Activated T-helper 2 cell treated with anti-CD3 and anti-CD28 coated beads, Interferon-gamma antibody, Interleukin-2, Interleukin-4, amounts not matched to agents 10 μg/mL and 5 μg/mL and 100 μg/mL, durations not matched to agents 14 hours and 24 hours and 36 hours (primary cell): ENCODE measurements around the gene PRR11. TPM values are rescaled to one million over a fixed set of nuclear protein-coding genes. Genes with fewer than 3 reads are reported as not detected.
"Not testable (repeated sequence)": the region's sequence is repeated elsewhere in the genome, so short reads cannot be mapped to it uniquely, and the experiment has no call there.

Experiments
- DNase-seq: peaks from one replicate; pipeline ENCODE4 v3.0.0; 2021; ENCODE audit warnings: low spot score
- H3K27ac Mint-ChIP-seq: one replicate; pipeline ENCODE4 v1.8.0; 2021; ENCODE audit warnings: mixed read lengths
- H3K27me3 Mint-ChIP-seq: one replicate; pipeline ENCODE4 v1.8.0; 2021; ENCODE audit warnings: low read depth, mixed read lengths
- H3K36me3 Mint-ChIP-seq: one replicate; pipeline ENCODE4 v1.8.0; 2021; ENCODE audit warnings: low read depth, mixed read lengths
- H3K4me1 Mint-ChIP-seq: one replicate; pipeline ENCODE4 v1.8.0; 2021; ENCODE audit warnings: low read depth, mixed read lengths
- H3K4me3 Mint-ChIP-seq: one replicate; pipeline ENCODE4 v1.8.0; 2021; ENCODE audit warnings: low read depth, mild to moderate bottlenecking, moderate library complexity, mixed read lengths
- H3K9me3 Mint-ChIP-seq: one replicate; pipeline ENCODE4 v1.8.0; 2021; ENCODE audit warnings: mixed read lengths
- intact Hi-C: fragments of 100-400 bp; cut with micrococcal nuclease; formaldehyde crosslinking; loops from one replicate; pipeline ENCODE4 v1.15.1; 2023
- total RNA-seq: library from RNA; stranded (reverse); gene quantifications from 2 replicates; pipeline ENCODE4 v1.2.3, GENCODE V29; 2022

Gene PRR11
- total RNA-seq, 1 donor from 2014 or later, result 51.5 TPM

DNA sequence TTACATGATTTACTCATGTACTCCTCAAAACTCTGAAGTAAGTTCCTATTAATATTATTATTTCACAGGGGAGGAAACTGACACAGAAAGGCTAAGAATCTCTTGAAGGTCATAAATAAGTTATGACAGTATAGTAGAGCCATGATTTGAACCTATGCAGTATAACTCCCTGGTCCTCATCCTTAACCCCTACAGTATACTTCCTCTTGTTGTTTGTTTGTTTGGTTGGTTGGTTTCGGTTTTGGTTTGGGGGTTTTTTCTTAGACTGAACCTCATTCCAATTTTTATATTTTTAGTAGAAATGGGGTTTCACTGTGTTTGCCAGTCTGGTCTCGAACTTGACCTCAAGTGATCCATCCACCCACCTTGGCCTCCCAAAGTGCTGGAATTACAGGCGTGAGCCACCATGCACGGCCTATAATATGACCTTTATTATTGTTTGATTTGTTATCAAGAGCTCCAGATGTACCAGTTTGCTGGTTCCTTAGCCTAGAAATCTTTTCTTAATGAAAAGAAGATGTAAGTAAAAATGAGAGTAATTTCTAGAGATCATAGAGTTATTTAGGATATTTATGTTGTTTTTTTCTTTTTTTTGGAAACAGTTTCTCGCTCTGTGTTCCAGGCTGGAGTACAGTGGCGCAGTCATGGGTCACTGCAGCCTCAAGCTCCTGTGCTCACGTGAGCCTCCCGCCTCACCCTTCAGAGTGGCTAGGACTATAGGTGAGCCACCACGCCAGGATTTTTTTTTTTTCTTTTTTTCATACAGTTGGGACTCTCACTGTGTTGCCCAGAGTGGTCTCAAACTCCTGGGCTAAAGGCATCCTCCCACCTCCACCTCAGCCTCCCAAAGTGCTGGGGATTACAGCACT is 4.8 kb downstream of the PRR11 start:
- Mint-ChIP-seq H3K9me3 (no peaks in the 10 kb centered on the region), H3K27ac (peak overlapping the region; percentile 52), H3K36me3 (peaks cover 26% of the 10 kb centered on the region), H3K4me3 (peak overlapping the region; percentile 2), H3K27me3 (no peaks in the 10 kb centered on the region), H3K4me1 (peaks cover 40% of the 10 kb centered on the region)
- no peak for DNase-seq
- intact Hi-C loops, result no loop called here

GRCh38 chr17:59161477-59161876 is 5.9 kb downstream of the PRR11 start:
- Mint-ChIP-seq H3K27ac (no peak overlapping the region), H3K36me3 (peaks cover 29% of the 10 kb centered on the region), H3K9me3 (no peaks in the 10 kb centered on the region), H3K4me1 (peaks cover 44% of the 10 kb centered on the region), H3K4me3 (no peak overlapping the region), H3K27me3 (no peaks in the 10 kb centered on the region)
- no peak for DNase-seq
- intact Hi-C loops, result no loop called here

DNA sequence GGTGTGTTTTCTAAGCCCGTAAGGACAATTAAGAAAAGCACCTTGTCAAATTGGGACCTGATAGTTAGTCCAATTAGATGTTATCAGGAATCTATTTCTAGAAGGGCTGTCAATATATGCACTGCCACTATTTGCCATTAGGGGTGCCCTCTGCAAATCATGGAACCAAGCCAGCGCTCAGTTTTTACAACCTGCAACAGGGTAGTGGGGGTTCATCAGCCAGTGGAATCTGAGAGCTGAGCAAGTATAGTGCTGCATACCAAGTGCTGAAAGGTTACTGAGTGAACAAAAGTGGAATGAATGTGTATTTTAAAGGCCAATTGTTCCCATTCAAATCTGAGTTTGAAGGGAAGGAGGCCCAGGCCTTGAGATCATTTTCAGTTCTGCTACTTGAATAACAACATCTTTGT is 10.4 kb downstream of the PRR11 start:
- Mint-ChIP-seq H3K27ac (peak overlapping the region; percentile 70), H3K36me3 (peaks cover 31% of the 10 kb centered on the region), H3K27me3 (no peaks in the 10 kb centered on the region), H3K9me3 (no peaks in the 10 kb centered on the region), H3K4me3 (peak overlapping the region; percentile 21), H3K4me1 (peaks cover 21% of the 10 kb centered on the region)
- DNase-seq, result no peak
- intact Hi-C loops, result no loop called here

DNA sequence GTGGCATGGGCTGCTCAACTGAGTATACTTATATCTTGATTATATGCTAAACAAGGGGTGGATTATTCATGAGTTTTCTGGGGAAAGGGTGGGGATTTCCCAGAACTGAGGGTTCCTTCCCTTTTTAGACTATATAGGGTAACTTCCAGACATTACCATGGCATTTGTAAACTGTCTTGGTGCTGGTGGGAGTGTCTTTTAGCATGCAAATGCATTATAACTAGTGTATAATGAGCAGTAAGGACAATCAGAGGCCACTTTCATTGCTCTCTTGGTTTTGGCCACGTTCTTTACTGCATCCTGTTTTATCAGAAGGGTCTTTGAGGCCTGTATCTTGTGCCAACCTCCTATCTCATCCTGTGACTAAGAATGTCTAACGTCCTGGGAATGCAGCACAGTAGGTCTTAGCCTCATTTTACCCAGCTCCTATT is 12.0 kb downstream of the PRR11 start:
- Mint-ChIP-seq H3K27me3 (no peaks in the 10 kb centered on the region), H3K27ac (peak overlapping the region; percentile 42), H3K4me1 (peaks cover 16% of the 10 kb centered on the region), H3K36me3 (peaks cover 32% of the 10 kb centered on the region), H3K9me3 (no peaks in the 10 kb centered on the region), H3K4me3 (no peak overlapping the region)
- intact Hi-C loops, result no loop called here
- no peak for DNase-seq

DNA sequence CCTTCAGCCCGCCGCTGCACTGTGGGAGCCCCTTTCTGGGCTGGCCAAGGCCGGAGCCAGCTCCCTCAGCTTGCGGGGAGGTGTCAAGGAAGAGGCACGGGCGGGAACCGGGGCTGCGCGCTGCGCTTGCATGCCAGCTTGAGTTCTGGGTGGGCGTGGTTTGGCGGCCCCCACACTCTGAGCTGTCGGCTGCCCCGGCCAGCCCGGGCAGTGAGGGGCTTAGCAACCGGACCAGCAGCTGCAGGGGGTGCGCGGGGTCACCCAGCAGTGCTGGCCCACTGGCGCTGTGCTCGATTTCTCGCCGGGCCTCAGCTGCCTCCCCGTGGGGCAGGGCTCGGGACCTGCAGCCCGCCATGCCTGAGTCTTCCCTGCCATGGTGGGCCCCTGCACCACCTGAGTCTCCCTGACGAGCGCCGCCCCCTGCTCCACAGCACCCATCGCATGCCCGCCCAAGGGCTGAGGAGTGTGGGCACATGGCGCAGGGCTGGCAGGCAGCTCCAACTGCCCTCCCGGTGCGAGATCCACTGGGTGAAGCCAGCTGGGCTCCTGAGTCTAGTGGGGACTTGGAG is 17.0 kb downstream of the PRR11 start:
- H3K36me3 Mint-ChIP-seq, result peaks cover 50% of the 10 kb centered on the region
- no peaks in the 10 kb centered on the region for H3K9me3 Mint-ChIP-seq
- H3K4me3 Mint-ChIP-seq, result no peak overlapping the region
- H3K27me3 Mint-ChIP-seq, result no peaks in the 10 kb centered on the region
- H3K27ac Mint-ChIP-seq, result no peak overlapping the region
- no peak for DNase-seq
- H3K4me1 Mint-ChIP-seq, result peaks cover 4% of the 10 kb centered on the region
- intact Hi-C loops, result no loop called here

DNA sequence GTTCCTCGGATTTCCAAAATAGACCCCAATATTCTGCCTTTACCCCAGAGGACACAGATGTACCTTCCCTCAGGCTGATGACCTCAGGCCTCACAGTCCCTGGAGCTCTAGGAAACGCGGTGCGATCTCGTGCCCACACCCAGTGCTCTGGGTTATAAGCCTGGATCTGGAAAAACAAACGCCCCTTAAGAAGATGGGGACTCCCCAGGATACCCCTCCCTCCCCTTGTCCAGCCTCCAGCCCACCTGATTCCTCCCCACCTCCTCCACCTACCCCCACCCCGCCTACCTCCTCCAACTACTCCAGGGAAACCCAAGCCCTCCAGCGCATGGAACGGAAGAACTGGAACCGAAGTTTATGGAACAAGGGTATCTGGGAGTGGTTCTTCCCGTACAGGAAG is 19.1 kb downstream of the PRR11 start:
- intact Hi-C loops, result no loop called here
- no peaks in the 10 kb centered on the region for H3K27me3 Mint-ChIP-seq

DNA sequence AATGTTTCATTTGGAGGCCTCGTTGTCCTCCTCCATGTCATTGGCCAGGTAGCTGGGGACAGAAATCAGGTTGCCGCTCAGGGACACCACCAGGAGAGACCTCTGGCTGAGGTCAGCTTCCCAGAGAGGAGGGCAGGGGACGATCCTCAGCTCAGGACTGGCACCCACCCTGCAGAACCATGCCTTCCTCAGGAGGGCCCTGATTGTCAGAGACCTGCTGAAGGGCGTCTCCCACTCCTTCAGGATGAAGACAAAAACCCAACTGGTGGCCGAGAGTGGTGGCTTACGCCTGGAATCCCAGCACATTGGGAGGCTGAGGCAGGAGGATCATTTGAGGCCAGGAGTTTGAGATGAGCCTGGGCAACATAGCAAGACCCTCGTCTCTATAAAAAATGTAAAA is 19.5 kb downstream of the PRR11 start:
- DNase-seq, result no peak
- H3K9me3 Mint-ChIP-seq, result no peaks in the 10 kb centered on the region
- no peaks in the 10 kb centered on the region for H3K27me3 Mint-ChIP-seq
- H3K4me1 Mint-ChIP-seq, result no peaks in the 10 kb centered on the region
- H3K36me3 Mint-ChIP-seq, result peaks cover 47% of the 10 kb centered on the region
- H3K4me3 Mint-ChIP-seq, result no peak overlapping the region
- no peak overlapping the region for H3K27ac Mint-ChIP-seq
- intact Hi-C loops, result no loop called here

More for the DNA sequence above, 19.1 kb downstream of the PRR11 start:
- Mint-ChIP-seq H3K4me1 (no peaks in the 10 kb centered on the region), H3K36me3 (peaks cover 45% of the 10 kb centered on the region), H3K4me3 (no peak overlapping the region), H3K27ac (no peak overlapping the region), H3K9me3 (no peaks in the 10 kb centered on the region)
- DNase-seq, result no peak

GRCh38 chr17:59178266-59178985 is 22.9 kb downstream of the PRR11 start:
- H3K4me1 Mint-ChIP-seq, result no peaks in the 10 kb centered on the region
- DNase-seq, result no peak
- no peak overlapping the region for H3K4me3 Mint-ChIP-seq
- no peak overlapping the region for H3K27ac Mint-ChIP-seq
- no peaks in the 10 kb centered on the region for H3K27me3 Mint-ChIP-seq
- intact Hi-C loops, result no loop called here
- H3K9me3 Mint-ChIP-seq, result no peaks in the 10 kb centered on the region
- peaks cover 47% of the 10 kb centered on the region for H3K36me3 Mint-ChIP-seq

DNA sequence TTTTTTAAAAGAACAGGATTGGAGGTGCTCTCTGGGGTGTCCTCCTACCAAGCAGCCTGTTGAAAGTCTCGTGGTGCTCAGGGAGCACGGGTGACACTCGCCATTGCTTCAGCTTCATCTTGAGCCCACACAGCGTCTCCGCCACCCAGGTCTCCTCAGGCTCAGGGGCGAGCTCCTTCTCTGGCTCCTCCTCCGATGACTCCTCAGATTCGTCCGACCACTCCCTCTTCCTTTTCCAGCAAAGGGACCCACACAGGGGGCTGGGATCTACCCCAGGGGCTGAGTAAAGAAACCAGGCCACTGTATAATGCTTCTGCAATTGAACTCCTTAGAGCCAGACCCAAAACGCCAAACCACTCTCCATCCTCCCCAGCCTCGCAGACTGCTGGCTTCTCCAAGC is 24.1 kb downstream of the PRR11 start:
- H3K36me3 Mint-ChIP-seq, result peaks cover 36% of the 10 kb centered on the region
- H3K4me3 Mint-ChIP-seq, H3K9me3 Mint-ChIP-seq, H3K4me1 Mint-ChIP-seq, H3K27me3 Mint-ChIP-seq, H3K27ac Mint-ChIP-seq, DNase-seq, intact Hi-C loops: not testable (repeated sequence)

- H3K27me3 Mint-ChIP-seq, result no peaks in the 10 kb centered on the region
- intact Hi-C loops, result no loop called here
- H3K9me3 Mint-ChIP-seq, result no peaks in the 10 kb centered on the region
- no peak overlapping the region for H3K27ac Mint-ChIP-seq
- no peak for DNase-seq
- peaks cover 35% of the 10 kb centered on the region for H3K36me3 Mint-ChIP-seq
- H3K4me1 Mint-ChIP-seq, result no peaks in the 10 kb centered on the region
- no peak overlapping the region for H3K4me3 Mint-ChIP-seq
These were observed 25.1 kb downstream of the PRR11 start for GRCh38 chr17:59180626-59181025.

DNA sequence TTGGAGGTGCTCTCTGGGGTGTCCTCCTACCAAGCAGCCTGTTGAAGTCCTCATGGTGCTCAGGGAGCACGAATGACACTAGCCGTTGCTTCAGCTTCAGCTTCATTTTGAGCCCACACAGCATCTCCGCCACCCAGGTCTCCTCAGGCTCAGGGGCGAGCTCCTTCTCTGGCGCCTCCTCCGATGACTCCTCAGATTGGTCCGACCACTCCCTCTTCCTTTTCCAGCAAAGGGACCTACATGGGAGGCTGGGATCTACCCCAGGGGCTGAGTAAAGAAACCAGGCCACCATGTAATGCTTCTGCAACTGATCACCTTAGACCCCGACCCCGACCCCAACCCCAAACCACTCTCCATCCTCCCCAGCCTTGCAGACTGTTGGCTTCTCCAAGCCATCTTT is 25.9 kb downstream of the PRR11 start:
- Mint-ChIP-seq H3K9me3 (no peaks in the 10 kb centered on the region), H3K27ac (no peak overlapping the region)

DNA sequence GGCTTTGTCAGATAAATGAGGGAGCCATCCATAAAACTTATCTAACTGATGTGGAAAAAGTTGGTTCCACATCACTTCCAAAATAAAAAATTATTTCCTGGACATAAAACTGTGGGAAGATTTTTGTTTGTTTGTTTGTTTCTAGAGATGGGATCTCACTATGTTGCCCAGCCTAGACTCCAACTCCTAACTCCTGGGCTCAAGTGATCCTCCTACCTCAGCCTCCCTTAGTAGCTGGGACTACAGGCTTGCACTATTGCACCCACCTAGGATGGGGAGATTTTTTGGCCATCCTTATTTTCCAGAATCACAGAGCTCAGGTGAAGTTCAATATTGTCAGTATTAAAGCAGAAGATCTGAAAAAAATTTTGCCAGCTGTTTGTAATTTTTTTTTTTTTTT is 30.5 kb downstream of the PRR11 start:
- Mint-ChIP-seq H3K36me3 (peaks cover 40% of the 10 kb centered on the region), H3K4me1 (no peaks in the 10 kb centered on the region), H3K9me3 (no peaks in the 10 kb centered on the region), H3K27me3 (no peaks in the 10 kb centered on the region), H3K27ac (no peak overlapping the region), H3K4me3 (no peak overlapping the region)
- DNase-seq, result no peak
- intact Hi-C loops, result no loop called here

More for the DNA sequence above, 25.9 kb downstream of the PRR11 start:
- Mint-ChIP-seq H3K4me1 (no peaks in the 10 kb centered on the region), H3K4me3 (no peak overlapping the region), H3K36me3 (peaks cover 34% of the 10 kb centered on the region), H3K27me3 (no peaks in the 10 kb centered on the region)
- no peak for DNase-seq
- intact Hi-C loops, result no loop called here

DNA sequence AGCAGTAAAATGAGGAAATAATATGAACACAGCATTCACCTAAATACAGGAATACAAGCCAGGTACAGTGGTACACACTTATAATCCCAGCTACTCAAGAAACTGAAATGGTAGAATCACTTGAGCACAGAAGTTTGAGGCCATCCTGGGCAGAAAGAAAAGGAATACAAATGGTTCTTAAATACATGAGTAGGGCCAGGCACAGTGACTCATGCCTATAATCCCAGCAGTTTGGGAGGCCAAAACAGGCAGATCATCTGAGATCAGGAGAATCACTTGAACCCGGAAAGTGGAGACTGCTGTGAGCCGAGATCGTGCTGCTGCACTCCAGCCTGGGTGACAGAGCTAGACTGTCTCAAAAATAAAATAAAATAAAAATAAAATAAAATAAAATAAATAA is 31.3 kb downstream of the PRR11 start:
- Mint-ChIP-seq H3K4me3 (no peak overlapping the region), H3K27me3 (no peaks in the 10 kb centered on the region), H3K36me3 (peaks cover 38% of the 10 kb centered on the region), H3K4me1 (no peaks in the 10 kb centered on the region), H3K27ac (no peak overlapping the region), H3K9me3 (no peaks in the 10 kb centered on the region)
- intact Hi-C loops, result no loop called here
- no peak for DNase-seq
